GM12878 (cell line): ENCODE measurements around the gene TMEM45B. TPM values are rescaled to one million over a fixed set of nuclear protein-coding genes. Genes with fewer than 3 reads are reported as not detected.
A peak's percentile ranks its signal among the peaks of the same experiment; 100 is the strongest.

ENCODE experiments used
- ATAC-seq: fragments of 200-7000 bp; cut with Tn5 transposase; 3 replicates; pipeline ENCODE4 v1.9.1; 2020; ENCODE audit warnings: mild to moderate bottlenecking, moderate library complexity
- BruUV-seq: library from RNA; stranded (reverse); fragments of 400-500 nt; replicated peaks from 2 replicates; lab custom pipeline; 2021; lab: Mats Ljungman, UMichigan
- CTCF ChIA-PET: fragments of 300-600 bp; sonication (Branson Sonifier 250); formaldehyde crosslinking; extraction: SDS; loops from one replicate; lab custom pipeline; 2021; ENCODE audit warnings: inconsistent platforms; lab: Yijun Ruan, JAX
- POLR2A ChIA-PET: fragments of 350-600 bp; formaldehyde crosslinking; extraction: SDS; loops from one replicate; lab custom pipeline; 2021; ENCODE audit warnings: inconsistent platforms; lab: Charles Lee
- RAD21 ChIA-PET: fragments of 300-600 bp; sonication (Branson Sonifier 250); formaldehyde crosslinking; loops from one replicate; lab custom pipeline; 2023; ENCODE audit warnings: antibody characterized with exemption; ENCODE audit not compliant: unreplicated experiment; lab: Charles Lee
- SMC1A ChIA-PET: fragments of 300-600 bp; sonication (Branson Sonifier 250); formaldehyde crosslinking; loops from one replicate; lab custom pipeline; 2023; ENCODE audit not compliant: unreplicated experiment, uncharacterized antibody; lab: Charles Lee
- DNase-seq: peaks from one replicate; pipeline ENCODE4 v3.0.0-alpha.2; 2011; ENCODE audit warnings: low read depth, low spot score
- FAIRE-seq: peaks from 3 replicates; lab custom pipeline; 2011; peaks lifted over from hg19 to GRCh38; lab: Jason Lieb, UNC
- H2AFZ ChIP-seq: 2 replicates; pipeline ENCODE4 v1.6.0; 2011; ENCODE audit warnings: low read depth, low read length, control low read depth; ENCODE audit not compliant: control insufficient read depth
- H3K27ac ChIP-seq: 2 replicates; pipeline ENCODE4 v1.5.1; 2011; ENCODE audit warnings: control low read depth; ENCODE audit not compliant: control insufficient read depth, insufficient read depth
- H3K27me3 ChIP-seq, 2 experiments: replicated peaks in 1 of 2; 2 replicates each; pipeline versions ENCODE4 v1.6.0 to v1.6.1; 2011; ENCODE audit warnings: low read length in 1 of 2; ENCODE audit not compliant: control insufficient read depth in 2 of 2, insufficient read depth in 2 of 2
- H3K36me3 ChIP-seq, 2 experiments: 2 replicates each; pipeline ENCODE4 v1.5.1; 2011; ENCODE audit warnings: low read length in 1 of 2; ENCODE audit not compliant: control insufficient read depth in 2 of 2, insufficient read depth in 2 of 2
- H3K4me1 ChIP-seq: 2 replicates; pipeline ENCODE4 v1.6.1; 2011; ENCODE audit warnings: mild to moderate bottlenecking, low read length, moderate library complexity, mixed read lengths; ENCODE audit not compliant: control insufficient read depth, insufficient read depth
- H3K4me2 ChIP-seq: 2 replicates; pipeline ENCODE4 v1.6.0; 2011; ENCODE audit warnings: control low read depth; ENCODE audit not compliant: control insufficient read depth, insufficient read depth
- H3K4me3 ChIP-seq: fragments of 200-600 bp; sonication (generic); 2 replicates; pipeline ENCODE4 v1.5.1; 2016
- H3K79me2 ChIP-seq: 2 replicates; pipeline ENCODE4 v1.6.0; 2011; ENCODE audit warnings: low read length; ENCODE audit not compliant: control insufficient read depth, insufficient read depth
- H3K9ac ChIP-seq: 2 replicates; pipeline ENCODE4 v1.8.0; 2011; ENCODE audit warnings: low read length, control low read depth, mixed read lengths; ENCODE audit not compliant: control insufficient read depth, insufficient read depth
- H3K9me3 ChIP-seq: replicated peaks from 3 replicates; pipeline ENCODE4 v1.5.1; 2011; ENCODE audit warnings: mild to moderate bottlenecking, low read length; ENCODE audit not compliant: control insufficient read depth, insufficient read depth
- H4K20me1 ChIP-seq: 2 replicates; pipeline ENCODE4 v1.6.0; 2011; ENCODE audit not compliant: control insufficient read depth, insufficient read depth
- IRF3 ChIP-seq: fragments of 450-650 bp; IDR thresholded peaks from 2 replicates; pipeline ENCODE4 v1.6.1; 2014; ENCODE audit warnings: mild to moderate bottlenecking
- MAX ChIP-seq: IDR thresholded peaks from 2 replicates; pipeline ENCODE4 v1.6.1; 2012; ENCODE audit warnings: low read depth, low read length, improper control_type of control experiment
- MTA2 ChIP-seq: fragments of 450-650 bp; IDR thresholded peaks from 2 replicates; pipeline ENCODE4 v1.6.1; 2016; ENCODE audit warnings: low read depth, mild to moderate bottlenecking, moderate library complexity
- NFIC ChIP-seq: IDR thresholded peaks from 2 replicates; pipeline ENCODE4 v1.6.1; 2012; ENCODE audit warnings: low read depth, mild to moderate bottlenecking, inconsistent platforms, low read length, moderate library complexity
- PAX8 ChIP-seq: fragments of 450-650 bp; IDR thresholded peaks from 2 replicates; pipeline ENCODE4 v1.6.1; 2017; ENCODE audit warnings: mild to moderate bottlenecking, moderate library complexity
- POLR2AphosphoS5 ChIP-seq: IDR thresholded peaks from 2 replicates; pipeline ENCODE4 v1.6.1; 2011; ENCODE audit warnings: mild to moderate bottlenecking, low read length, inconsistent platforms
- SMAD1 ChIP-seq: fragments of 450-650 bp; IDR thresholded peaks from 2 replicates; pipeline ENCODE4 v1.6.1; 2018; ENCODE audit warnings: mild to moderate bottlenecking, low read depth; ENCODE audit not compliant: partially characterized antibody
- SUPT20H ChIP-seq: IDR thresholded peaks from 2 replicates; pipeline ENCODE4 v1.6.1; 2011; ENCODE audit warnings: low read depth, mild to moderate bottlenecking, low read length, moderate library complexity, borderline replicate concordance; ENCODE audit not compliant: control insufficient read depth
- SUZ12 ChIP-seq: fragments of 200-600 bp; sonication (generic); IDR thresholded peaks from one replicate; pipeline ENCODE4 v1.6.1; 2018; ENCODE audit warnings: antibody characterized with exemption, mild to moderate bottlenecking; ENCODE audit not compliant: unreplicated experiment
- ZBTB4 ChIP-seq: fragments of 450-650 bp; formaldehyde crosslinking; IDR thresholded peaks from 2 replicates; pipeline ENCODE4 v1.4.0; 2022; ENCODE audit warnings: mild to moderate bottlenecking, moderate library complexity
- WGBS: methylation state at CpG from one replicate; pipeline ENCODE4 v1.1.6; 2016; ENCODE audit warnings: low lambda C conversion rate; ENCODE audit not compliant: insufficient replicate concordance, insufficient coverage; ENCODE audit errors: missing lambda C conversion rate; 5-methylcytosine and 5-hydroxymethylcytosine counted together
- in situ Hi-C: fragments of 300-500 bp; cut with MboI; formaldehyde crosslinking; loops from 9 replicates; pipeline ENCODE4 v1.14.3; 2018; ENCODE audit warnings: mixed read lengths
- intact Hi-C: fragments of 100-400 bp; cut with micrococcal nuclease; formaldehyde crosslinking; loops from one replicate; pipeline ENCODE4 v1.14.2; 2022; ENCODE audit not compliant: unreplicated experiment
- polyA plus RNA-seq, 11 experiments: library from polyadenylated mRNA; depleted of rRNA in 4 of 11; unstranded in 6 of 11; stranded (reverse) in 5 of 11; fragments of >200 nt; fragmentation: Nextera tagmentation in 4 of 11; fragmentation: Illumina TruSeq in 1 of 11; extraction: Ambion mirVana in 4 of 11; extraction: Trizol in 1 of 11; gene quantifications; 1 replicate in 1 of 11; 2 replicates in 10 of 11; pipeline versions ENCODE4 v1.2.1 to v1.2.3, GENCODE V29; 2011 to 2016; ENCODE audit warnings: inconsistent platforms in 2 of 11, missing spikeins in 2 of 11, low read depth in 1 of 11
- total RNA-seq, 4 experiments: library from RNA; depleted of rRNA in 3 of 4; stranded (reverse); fragments of >200 nt in 3 of 4; fragmentation: Illumina TruSeq in 1 of 4; extraction: Trizol in 1 of 4; gene quantifications; 2 replicates each; pipeline versions ENCODE4 v1.2.1 to v1.2.3, GENCODE V29; 2013 to 2021

The TMEM45B gene
- total and polyA plus RNA-seq, 10 of the 15 experiments (the other 5 are each of a cell fraction or from before 2014, with no cell fraction given): 0.05 to 0.13 TPM; not detected in 8

GRCh38 chr11:129825380-129825779, 9.7 kb downstream of the TMEM45B start:
- TF ChIP-seq NFIC (no peak), MAX (no peak), SUZ12 (no peak), POLR2AphosphoS5 (no peak), MTA2 (no peak), SUPT20H (no peak), ZBTB4 (CRISPR knock-in tag) (no peak), IRF3 (no peak), PAX8 (no peak), SMAD1 (no peak)
- H3K4me3 ChIP-seq: no peak overlapping the region
- H4K20me1 ChIP-seq: no peaks in the 10 kb centered on the region
- no peaks in the 10 kb centered on the region for H3K4me1 ChIP-seq
- FAIRE-seq (peak; percentile 18), DNase-seq (no peak), ATAC-seq (no peak)
- ChIA-PET POLR2A (no interaction called here), CTCF (no interaction called here), RAD21 (no interaction called here), SMC1A (no interaction called here)
- no peaks in the 10 kb centered on the region for H3K36me3 ChIP-seq
- no TSS peak for BruUV-seq
- WGBS: 4% methylated on average over 4 of the region's 4 CpGs
- no peaks in the 10 kb centered on the region for H3K79me2 ChIP-seq
- no peak overlapping the region for H2AFZ ChIP-seq
- no peak overlapping the region for H3K4me2 ChIP-seq
- intact Hi-C loops: no loop called here
- no peak overlapping the region for H3K27ac ChIP-seq
- in situ Hi-C loops: no loop called here
- no peaks in the 10 kb centered on the region for H3K9me3 ChIP-seq
- H3K27me3 ChIP-seq: no peaks in the 10 kb centered on the region
- H3K9ac ChIP-seq: no peak overlapping the region
